Right lobe of liver (tissue), 6 donors: Measurements from ENCODE around the gene ARPC1B. TPM values are rescaled to one million over a fixed set of nuclear protein-coding genes. Genes with fewer than 3 reads are reported as not detected.

Experiments used
- ATAC-seq, 4 donors: fragments of 200-7000 bp; cut with Tn5 transposase; one replicate each; pipeline ENCODE4 v1.9.1; 2020; ENCODE audit warnings: mild to moderate bottlenecking in 4 of 4, moderate library complexity in 4 of 4
- DNase-seq, 3 donors: peaks; one replicate each; pipeline ENCODE4 v3.0.0-alpha.2; 2020
- H3K27ac ChIP-seq, 3 donors: fragments of 200-600 bp; one replicate each; pipeline ENCODE4 v1.8.0; 2022
- H3K27me3 ChIP-seq, 2 donors: fragments of 200-600 bp; one replicate each; pipeline ENCODE4 v1.8.0; 2022
- H3K36me3 ChIP-seq, 4 donors: fragments of 200-600 bp; sonication (generic) in 1 of 4; one replicate each; pipeline versions ENCODE4 v1.5.1 to v1.8.0; 2017 to 2022; ENCODE audit warnings: control low read depth in 1 of 4
- H3K4me1 ChIP-seq, 4 donors: fragments of 200-600 bp; sonication (generic) in 1 of 4; one replicate each; pipeline versions ENCODE4 v1.5.1 to v1.8.0; 2017 to 2022; ENCODE audit warnings: control low read depth in 1 of 4
- H3K4me3 ChIP-seq, 3 donors: fragments of 200-600 bp; one replicate each; pipeline ENCODE4 v1.8.0; 2022
- H3K9me3 ChIP-seq, 4 donors: fragments of 200-600 bp; sonication (generic) in 1 of 4; one replicate each; pipeline versions ENCODE4 v1.5.1 to v1.8.0; 2017 to 2022; ENCODE audit warnings: control low read depth in 1 of 4
- POLR2A ChIP-seq: fragments of 450-650 bp; IDR thresholded peaks from one replicate; pipeline ENCODE4 v1.6.1; 2017; ENCODE audit warnings: antibody characterized with exemption, mild to moderate bottlenecking
- WGBS: methylation state at CpG from one replicate; pipeline ENCODE4 v1.1.6; 2018; ENCODE audit warnings: low coverage, low lambda C conversion rate; ENCODE audit not compliant: insufficient coverage; ENCODE audit errors: missing lambda C conversion rate; 5-methylcytosine and 5-hydroxymethylcytosine counted together
- intact Hi-C, 2 donors: fragments of 100-400 bp; cut with DNase I; formaldehyde crosslinking; loops; one replicate each; pipeline versions ENCODE4 v1.11.2 to v1.14.1; 2022
- total RNA-seq, 6 experiments: library from RNA; depleted of rRNA in 2 of 6; stranded (reverse); fragments of >200 nt in 2 of 6; fragmentation: NEBNext Ultra II Directional in 3 of 6; extraction: Animal tissue kit (Norgen Biotek cat#: 25700) in 3 of 6; gene quantifications; one replicate each; pipeline versions ENCODE4 v1.1.0 to v1.2.4, GENCODE V29; 2016 to 2023
- TF ChIP-seq, protein P1 (sequence below), 4 donors: fragments of 200-600 bp in 3 of 4; fragments of 450-650 bp in 1 of 4; IDR thresholded peaks; one replicate each; pipeline versions ENCODE4 v1.5.1 to v1.8.0; 2016 to 2022; ENCODE audit warnings: antibody characterized with exemption in 4 of 4, mild to moderate bottlenecking in 2 of 4
- donor health status: DM: no; HTN: yes; CAD: no.
- donor health status: DM: no; HTN: no; CAD: no.
- donor health status: DM: no; HTN: no; CAD: no.
- donor health status: DM: no; HTN: yes; CAD: no.
- donor health status: DM: no; HTN: yes; CAD: no.

The ARPC1B gene
- total RNA-seq, 6 experiments from 2014 or later: 24.4 to 197 (median 52.7) TPM

DNA sequence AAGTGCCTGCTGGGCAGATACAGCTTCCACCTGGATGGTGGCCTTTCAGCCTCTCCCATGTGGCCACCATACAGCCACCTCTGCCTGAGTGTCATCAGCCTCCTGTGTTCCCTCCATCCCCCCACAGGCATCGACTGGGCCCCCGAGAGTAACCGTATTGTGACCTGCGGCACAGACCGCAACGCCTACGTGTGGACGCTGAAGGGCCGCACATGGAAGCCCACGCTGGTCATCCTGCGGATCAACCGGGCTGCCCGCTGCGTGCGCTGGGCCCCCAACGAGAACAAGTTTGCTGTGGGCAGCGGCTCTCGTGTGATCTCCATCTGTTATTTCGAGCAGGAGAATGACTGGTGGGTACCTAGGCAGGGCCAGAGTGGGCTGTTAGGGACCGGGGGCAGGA is 13.4 kb downstream of the ARPC1B start:
- no peaks in the 10 kb centered on the region for H3K9me3 ChIP-seq
- no peak for DNase-seq
- intact Hi-C loops: no loop called here
- H3K4me3 ChIP-seq: no peak overlapping the region
- no peak overlapping the region for H3K27ac ChIP-seq
- peaks cover 0 to 23% (median 9%) of the 10 kb centered on the region in 4 donors for H3K36me3 ChIP-seq
- no peaks in the 10 kb centered on the region for H3K27me3 ChIP-seq
- TF ChIP-seq, protein P1, sequence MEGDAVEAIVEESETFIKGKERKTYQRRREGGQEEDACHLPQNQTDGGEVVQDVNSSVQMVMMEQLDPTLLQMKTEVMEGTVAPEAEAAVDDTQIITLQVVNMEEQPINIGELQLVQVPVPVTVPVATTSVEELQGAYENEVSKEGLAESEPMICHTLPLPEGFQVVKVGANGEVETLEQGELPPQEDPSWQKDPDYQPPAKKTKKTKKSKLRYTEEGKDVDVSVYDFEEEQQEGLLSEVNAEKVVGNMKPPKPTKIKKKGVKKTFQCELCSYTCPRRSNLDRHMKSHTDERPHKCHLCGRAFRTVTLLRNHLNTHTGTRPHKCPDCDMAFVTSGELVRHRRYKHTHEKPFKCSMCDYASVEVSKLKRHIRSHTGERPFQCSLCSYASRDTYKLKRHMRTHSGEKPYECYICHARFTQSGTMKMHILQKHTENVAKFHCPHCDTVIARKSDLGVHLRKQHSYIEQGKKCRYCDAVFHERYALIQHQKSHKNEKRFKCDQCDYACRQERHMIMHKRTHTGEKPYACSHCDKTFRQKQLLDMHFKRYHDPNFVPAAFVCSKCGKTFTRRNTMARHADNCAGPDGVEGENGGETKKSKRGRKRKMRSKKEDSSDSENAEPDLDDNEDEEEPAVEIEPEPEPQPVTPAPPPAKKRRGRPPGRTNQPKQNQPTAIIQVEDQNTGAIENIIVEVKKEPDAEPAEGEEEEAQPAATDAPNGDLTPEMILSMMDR (IDR thresholded peaks at IDR 0.05): no peak
- no peak for TF ChIP-seq POLR2A
- no CpG with 5 or more reads among the region's 20 CpGs for WGBS
- ATAC-seq: no peak
- peaks cover 0 to 9% (median 4%) of the 10 kb centered on the region in 4 donors for H3K4me1 ChIP-seq

DNA sequence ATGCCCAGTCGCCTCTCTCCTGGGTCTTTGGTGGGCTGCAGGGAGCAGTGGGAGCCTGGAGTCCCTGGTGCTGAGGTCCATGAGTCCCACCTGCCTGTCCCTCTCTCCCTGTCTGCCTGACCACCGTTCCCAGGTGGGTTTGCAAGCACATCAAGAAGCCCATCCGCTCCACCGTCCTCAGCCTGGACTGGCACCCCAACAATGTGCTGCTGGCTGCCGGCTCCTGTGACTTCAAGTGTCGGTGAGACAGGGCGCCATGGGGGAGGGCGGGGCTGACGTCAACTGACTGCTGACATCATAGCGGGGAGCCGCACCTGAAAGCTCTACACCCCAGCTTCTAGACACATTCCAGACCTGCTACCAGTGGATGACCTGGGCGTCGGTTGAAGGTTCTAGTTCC is 15.2 kb downstream of the ARPC1B start:
- Histone ChIP-seq H3K4me3 (no peak overlapping the region), H3K27me3 (no peaks in the 10 kb centered on the region), H3K4me1 (peaks cover 0 to 17% (median 6%) of the 10 kb centered on the region in 4 donors), H3K36me3 (peaks cover 0 to 30% (median 12%) of the 10 kb centered on the region in 4 donors), H3K9me3 (no peaks in the 10 kb centered on the region), H3K27ac (no peak overlapping the region)
- no peak for ATAC-seq
- intact Hi-C loops: no loop called here
- 85% methylated on average over 4 of the region's 13 CpGs for whole genome bisulfite sequencing
- TF ChIP-seq, protein P1 (IDR thresholded peaks at IDR 0.05): no peak
- TF ChIP-seq POLR2A: no peak
- no peak for DNase-seq

GRCh38 chr7:99390941-99391602 is 16.5 kb downstream of the ARPC1B start:
- no peaks in the 10 kb centered on the region for H3K9me3 ChIP-seq
- intact Hi-C loops: no loop called here
- TF ChIP-seq POLR2A: no peak
- TF ChIP-seq, protein P1 (IDR thresholded peaks at IDR 0.05): no peak
- H3K4me1 ChIP-seq: peaks cover 0 to 18% (median 8%) of the 10 kb centered on the region in 4 donors
- no peak for DNase-seq
- H3K4me3 ChIP-seq: no peak overlapping the region
- no peak overlapping the region for H3K27ac ChIP-seq
- 100% methylated on average over 4 of the region's 23 CpGs for WGBS
- peaks cover 0 to 30% (median 13%) of the 10 kb centered on the region in 4 donors for H3K36me3 ChIP-seq
- no peaks in the 10 kb centered on the region for H3K27me3 ChIP-seq
- ATAC-seq: no peak

DNA sequence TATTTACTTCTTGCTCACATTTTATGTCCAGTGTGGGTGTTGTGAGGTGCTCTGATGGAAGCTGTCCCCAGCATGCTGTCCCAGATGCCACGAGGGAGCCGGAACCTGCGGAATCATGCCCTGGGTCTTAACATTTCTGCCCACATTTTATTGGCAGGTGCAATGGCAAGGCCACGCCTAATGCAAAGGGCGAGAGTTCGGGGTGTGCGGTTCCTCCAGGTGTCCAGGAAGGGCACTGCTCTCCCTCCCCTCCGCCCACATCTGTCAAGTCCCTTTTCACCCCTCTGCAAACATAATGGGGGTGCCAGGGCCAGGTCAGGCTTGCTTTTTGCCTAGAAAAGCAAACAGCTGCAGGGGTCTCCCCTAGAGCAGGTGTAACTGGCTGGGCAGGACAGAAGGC is 17.5 kb downstream of the ARPC1B start:
- H3K27ac ChIP-seq: no peak overlapping the region
- ATAC-seq: no peak
- H3K4me1 ChIP-seq: peaks cover 0 to 19% (median 8%) of the 10 kb centered on the region in 4 donors
- no peak overlapping the region for H3K4me3 ChIP-seq
- TF ChIP-seq POLR2A: no peak
- TF ChIP-seq, protein P1 (IDR thresholded peaks at IDR 0.05): no peak
- no peaks in the 10 kb centered on the region for H3K9me3 ChIP-seq
- no peaks in the 10 kb centered on the region for H3K27me3 ChIP-seq
- intact Hi-C loops: no loop called here
- peaks cover 0 to 36% (median 13%) of the 10 kb centered on the region in 4 donors for H3K36me3 ChIP-seq
- DNase-seq: no peak
- WGBS: 83% methylated on average over 6 of the region's 8 CpGs
